HG03025 (cell line): Measurements from ENCODE around the gene FAM193A.
"Not testable (repeated sequence)": the region's sequence is repeated elsewhere in the genome, so short reads cannot be mapped to it uniquely, and the experiment has no call there.

Experiments used
- ATAC-seq: cut with Tn5 transposase; IDR thresholded peaks from one replicate; pipeline ENCODE4 v1.9.1; 2021; ENCODE audit warnings: mild to moderate bottlenecking, moderate library complexity; ENCODE audit not compliant: unreplicated experiment, low FRiP score

Gene FAM193A

GRCh38 chr4:2514193-2514592 lies 22.3 kb upstream of the FAM193A start:
- ATAC-seq, result not testable (repeated sequence)

- not testable (repeated sequence) for ATAC-seq
These were observed 21.5 kb upstream of the FAM193A start for GRCh38 chr4:2514944-2515343.

- ATAC-seq, result no peak
These were observed 20.5 kb upstream of the FAM193A start for GRCh38 chr4:2515830-2516550.

GRCh38 chr4:2516635-2517034 lies 19.8 kb upstream of the FAM193A start:
- no peak for ATAC-seq

GRCh38 chr4:2526559-2526958 lies 9.9 kb upstream of the FAM193A start:
- no peak for ATAC-seq

- no peak for ATAC-seq
These were observed 1.5 kb upstream of the FAM193A start for GRCh38 chr4:2534904-2535375.

- ATAC-seq, result peak; percentile 24
These were observed 863 bp upstream of the FAM193A start for GRCh38 chr4:2535376-2536192.

GRCh38 chr4:2537011-2537830 lies 774 bp downstream of the FAM193A start:
- ATAC-seq, result peak; percentile 24

- ATAC-seq, result not testable (repeated sequence)
These were observed 7.2 kb downstream of the FAM193A start for GRCh38 chr4:2543580-2544191.

GRCh38 chr4:2545321-2546013 lies 9.0 kb downstream of the FAM193A start:
- no peak for ATAC-seq

- ATAC-seq, result no peak
These were observed 9.9 kb downstream of the FAM193A start for GRCh38 chr4:2546286-2546823.

GRCh38 chr4:2546961-2547691 lies 10.7 kb downstream of the FAM193A start:
- ATAC-seq, result not testable (repeated sequence)

- no peak for ATAC-seq
These were observed 14.7 kb downstream of the FAM193A start for GRCh38 chr4:2551118-2551517.

- no peak for ATAC-seq
These were observed 16.4 kb downstream of the FAM193A start for GRCh38 chr4:2552806-2553205.

- ATAC-seq, result no peak
These were observed 21.9 kb downstream of the FAM193A start for GRCh38 chr4:2558301-2558700.

GRCh38 chr4:2560167-2560566 lies 23.7 kb downstream of the FAM193A start:
- no peak for ATAC-seq

GRCh38 chr4:2565533-2565932 lies 29.1 kb downstream of the FAM193A start:
- no peak for ATAC-seq

GRCh38 chr4:2570036-2570435 lies 33.6 kb downstream of the FAM193A start:
- no peak for ATAC-seq
